GM18519 (cell line): ENCODE data around the gene PDAP1.
"Not testable (repeated sequence)": the region's sequence is repeated elsewhere in the genome, so short reads cannot be mapped to it uniquely, and the experiment has no call there.

ENCODE experiments used
- ATAC-seq: cut with Tn5 transposase; IDR thresholded peaks from one replicate; pipeline ENCODE4 v1.9.1; 2021; ENCODE audit warnings: mild to moderate bottlenecking, moderate library complexity; ENCODE audit not compliant: unreplicated experiment, low FRiP score

PDAP1 gene

GRCh38 chr7:99428972-99429566 lies 20.7 kb upstream of the PDAP1 start:
- ATAC-seq, result no peak

DNA sequence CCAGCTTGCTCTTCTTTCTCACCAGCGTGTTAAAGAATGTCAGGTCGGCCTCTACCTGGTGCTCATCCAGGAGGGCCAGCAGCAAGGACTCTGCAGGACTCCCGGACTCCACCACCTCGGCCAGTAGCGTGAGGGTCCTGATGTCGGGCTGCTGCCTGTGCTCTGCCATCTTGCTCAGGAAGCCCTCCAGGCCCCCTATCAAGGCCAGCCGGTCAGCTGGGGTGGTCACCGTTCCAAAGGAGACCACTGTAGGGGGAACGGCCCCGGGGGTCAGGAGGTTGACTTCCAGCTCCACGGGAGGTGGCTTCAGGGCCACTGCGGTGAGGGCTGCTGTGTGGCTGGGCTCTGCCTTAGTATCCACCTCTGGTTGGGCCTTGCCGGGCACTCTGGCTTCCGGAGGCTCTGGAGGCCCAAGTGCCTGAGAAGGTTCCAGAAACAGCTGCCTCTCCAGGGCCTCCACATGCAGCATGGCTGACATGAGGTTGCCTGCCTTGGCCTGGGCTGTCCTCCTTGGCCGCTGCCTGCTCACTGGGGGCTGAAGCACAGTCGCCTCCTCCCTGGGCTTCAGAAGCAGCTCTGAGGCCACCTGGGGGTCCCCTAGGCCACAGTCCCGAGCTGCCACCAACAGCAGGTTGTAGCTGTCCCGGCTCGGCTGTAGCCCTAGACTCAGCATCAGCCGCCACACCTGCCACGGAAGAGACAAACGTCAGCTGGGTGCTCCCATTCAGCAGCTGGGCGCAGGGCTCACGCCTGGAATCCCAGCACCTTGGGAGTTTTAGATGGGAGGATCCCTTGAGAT lies 16.7 kb upstream of the PDAP1 start:
- no peak for ATAC-seq

DNA sequence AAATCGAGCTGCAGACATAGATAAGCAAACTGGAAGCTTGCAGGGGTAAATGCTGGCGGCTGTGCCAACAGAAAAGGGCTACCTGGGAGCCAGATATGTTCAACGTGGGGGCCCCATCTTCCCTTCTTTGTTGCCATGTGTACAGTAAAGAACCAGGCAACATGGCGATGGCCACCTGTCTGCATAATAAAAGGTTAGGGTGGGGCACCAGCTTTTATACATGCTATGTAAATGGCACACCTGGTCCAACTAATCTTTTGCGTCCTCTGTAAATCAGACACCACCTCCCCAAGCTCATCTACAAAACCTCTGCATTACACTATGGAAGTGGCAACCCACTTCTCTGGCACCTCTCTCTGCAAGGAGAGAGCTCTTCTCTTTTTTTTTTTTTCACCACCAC lies 14.2 kb upstream of the PDAP1 start:
- ATAC-seq, result no peak

- ATAC-seq, result no peak
Measured at GRCh38 chr7:99422186-99422585, 13.8 kb upstream of the PDAP1 start.

DNA sequence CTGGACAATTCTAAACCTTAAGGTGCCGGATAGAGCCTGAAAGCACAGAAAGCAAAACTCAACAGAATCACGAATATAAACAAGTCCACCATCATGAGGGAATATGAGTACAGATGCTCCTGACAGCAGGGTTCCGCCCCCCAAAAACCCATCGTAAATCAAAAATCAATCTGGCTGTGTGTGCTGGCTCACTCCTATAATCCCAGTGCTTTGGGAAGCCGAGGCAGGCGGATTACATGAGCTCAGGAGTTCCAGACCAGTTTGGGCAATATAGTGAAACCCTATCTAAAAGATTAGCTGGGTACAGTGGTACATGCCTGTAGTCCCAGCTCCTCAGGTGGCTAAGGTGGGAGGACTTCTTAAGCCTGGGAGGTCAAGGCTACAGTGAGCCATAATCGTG lies 12.6 kb upstream of the PDAP1 start:
- ATAC-seq, result no peak

GRCh38 chr7:99420213-99420612 lies 11.8 kb upstream of the PDAP1 start:
- ATAC-seq, result no peak

- ATAC-seq, result no peak
Measured at GRCh38 chr7:99419323-99420021, 11.1 kb upstream of the PDAP1 start.

DNA sequence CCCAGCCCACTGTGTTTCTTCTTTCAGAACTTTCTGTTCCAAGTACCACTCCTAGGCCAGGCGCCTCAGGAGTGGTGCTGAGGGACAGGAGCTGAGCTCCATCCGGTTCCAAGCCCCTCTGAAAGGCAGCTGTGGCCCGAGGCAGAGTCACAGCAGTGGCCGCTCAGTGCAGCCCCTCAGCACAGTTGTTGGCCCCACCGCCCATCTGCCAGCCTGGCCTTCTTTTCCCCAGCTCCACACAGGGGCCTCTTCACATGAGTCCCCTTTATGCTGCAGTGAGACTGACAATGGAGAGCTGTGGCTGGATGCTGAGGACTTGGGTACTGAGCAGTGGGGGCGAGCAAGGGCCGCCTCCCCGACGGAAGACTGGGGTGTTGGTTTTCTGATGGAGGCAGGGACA lies 9.9 kb upstream of the PDAP1 start:
- no peak for ATAC-seq

- not testable (repeated sequence) for ATAC-seq
Measured at GRCh38 chr7:99415513-99416127, 7.2 kb upstream of the PDAP1 start.

DNA sequence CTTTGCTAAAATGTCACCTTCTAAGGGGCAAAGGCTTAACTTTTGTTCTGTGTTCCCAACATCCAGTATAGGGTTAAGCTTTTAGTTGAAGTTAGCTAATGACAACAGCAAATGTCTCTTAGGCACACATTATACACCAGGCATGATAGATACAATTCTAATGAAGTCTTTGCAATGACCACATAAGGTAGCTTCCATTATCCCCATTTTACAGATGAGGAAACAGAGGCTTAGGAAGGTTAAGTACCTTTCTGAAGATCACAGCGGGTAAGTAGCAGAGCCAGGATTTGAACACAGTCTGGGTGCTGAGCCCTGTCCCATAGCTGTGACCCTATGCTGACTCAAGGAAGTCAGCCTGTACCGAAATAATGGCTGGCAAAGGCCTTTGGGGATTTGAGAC lies 2.2 kb upstream of the PDAP1 start:
- no peak for ATAC-seq

GRCh38 chr7:99409806-99410205 lies 1.4 kb upstream of the PDAP1 start:
- ATAC-seq, result no peak

GRCh38 chr7:99409192-99409572 lies 785 bp upstream of the PDAP1 start:
- ATAC-seq, result no peak

DNA sequence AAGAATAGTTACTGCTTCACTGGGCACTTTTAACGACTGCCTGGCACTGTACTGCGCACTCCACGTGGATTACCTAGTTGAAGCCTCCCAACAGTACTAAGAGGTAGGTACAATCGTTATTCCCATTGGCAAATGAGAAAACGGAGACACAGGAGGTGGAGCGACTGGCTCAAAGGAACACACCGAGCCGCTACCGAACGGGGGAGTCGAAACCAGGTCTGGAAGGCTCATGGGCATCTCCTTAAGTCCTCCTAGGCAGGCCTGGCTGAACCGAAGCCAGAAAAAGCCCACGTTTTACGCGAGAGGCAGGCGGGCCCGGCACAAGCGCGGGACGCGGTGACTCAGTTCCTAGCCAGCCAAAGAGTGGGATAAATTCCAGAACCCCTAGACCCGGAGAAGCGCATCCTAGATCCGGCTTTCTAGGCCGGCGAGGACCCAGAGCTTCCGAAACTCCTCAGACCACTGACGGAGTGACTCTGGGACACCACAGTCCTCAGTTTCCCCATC lies 472 bp downstream of the PDAP1 start:
- ATAC-seq, result no peak

GRCh38 chr7:99406557-99406956 lies 1.8 kb downstream of the PDAP1 start:
- no peak for ATAC-seq

DNA sequence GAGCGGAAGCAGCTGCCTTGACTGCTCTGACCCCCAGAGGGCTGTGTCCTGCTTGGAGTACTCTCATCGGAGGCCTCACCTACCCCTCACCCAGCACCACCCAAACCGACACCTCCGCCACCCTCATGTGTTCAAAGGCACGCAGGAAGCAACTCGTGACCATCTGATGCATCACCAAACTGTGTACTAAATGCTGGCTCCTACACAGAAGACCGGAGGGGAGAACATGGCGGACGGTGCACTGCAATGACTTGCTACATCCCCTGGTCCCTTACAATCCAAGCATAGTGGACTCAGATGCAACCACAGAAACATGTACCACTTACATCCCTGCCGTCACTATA lies 3.4 kb downstream of the PDAP1 start:
- no peak for ATAC-seq

DNA sequence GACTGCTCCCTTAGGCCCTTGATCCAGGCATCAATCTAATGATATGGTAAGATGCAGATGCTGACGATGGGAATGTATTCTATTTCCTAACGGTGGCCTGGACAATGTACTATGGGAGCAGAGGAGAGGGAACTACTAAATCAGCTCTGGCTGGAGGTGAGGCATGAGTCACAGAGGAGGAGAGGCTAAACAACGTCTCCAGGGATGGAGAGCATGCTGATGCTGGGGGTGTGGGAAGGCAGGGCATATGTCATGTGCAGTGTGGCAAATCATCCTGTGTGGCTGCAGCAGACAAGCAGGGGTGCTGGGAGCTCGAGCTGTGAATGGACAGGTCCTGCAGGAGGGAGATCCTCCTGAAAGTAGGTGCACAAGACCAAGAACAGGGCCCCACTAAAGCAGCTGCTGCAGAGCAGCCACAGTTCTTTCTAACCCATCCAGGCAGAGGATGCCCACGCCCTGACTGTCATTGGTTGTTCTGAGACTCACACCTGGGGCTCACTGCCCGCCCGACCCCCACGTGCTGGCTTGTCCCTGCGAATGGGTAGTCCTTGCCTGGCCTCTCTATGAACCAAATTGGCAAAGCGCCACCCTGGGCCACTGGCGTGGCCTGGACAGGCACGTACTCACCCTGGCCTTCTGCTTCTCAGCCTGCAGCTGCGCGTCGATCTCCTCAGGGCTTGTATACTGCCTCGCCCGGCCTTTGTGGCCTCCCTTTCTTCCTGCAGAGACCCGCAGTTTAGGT lies 4.0 kb downstream of the PDAP1 start:
- no peak for ATAC-seq

DNA sequence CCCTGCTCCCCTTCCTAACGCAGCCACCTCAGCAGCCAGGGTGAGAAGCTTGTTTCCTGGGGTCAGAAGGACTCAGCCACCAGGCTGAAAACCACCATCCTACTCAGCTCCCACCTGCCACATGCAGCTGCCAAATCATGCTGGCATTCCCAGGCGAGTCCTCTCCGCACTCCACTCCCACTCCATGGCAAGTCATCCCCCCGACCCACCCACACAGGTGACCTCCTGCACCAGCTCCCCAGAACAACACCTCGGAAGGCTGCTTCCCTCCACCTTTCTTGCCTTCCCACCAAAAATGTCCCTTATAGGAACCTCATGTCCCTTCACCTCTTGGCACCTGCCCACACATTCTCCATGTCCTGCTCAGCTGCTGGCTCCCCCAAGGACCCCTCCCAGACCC lies 4.6 kb downstream of the PDAP1 start:
- ATAC-seq, result no peak

DNA sequence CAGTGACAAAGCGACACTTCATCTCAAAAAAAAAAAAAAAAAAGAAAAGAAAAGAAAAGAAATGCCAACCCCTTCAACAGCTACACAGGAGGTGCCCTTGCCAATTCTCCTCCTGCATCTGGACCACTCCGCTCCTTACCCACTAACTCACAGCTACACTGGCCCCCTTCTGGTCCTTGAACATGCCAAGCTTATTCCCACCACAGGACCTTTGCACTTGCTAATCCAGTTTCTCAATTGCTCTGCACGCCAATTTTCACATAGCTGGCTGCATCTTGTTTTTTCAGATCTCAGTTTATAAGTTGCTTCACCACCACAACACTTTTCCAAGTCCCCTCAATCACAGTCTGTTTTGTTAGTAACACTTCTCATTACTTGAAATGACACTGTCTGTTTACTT lies 5.5 kb downstream of the PDAP1 start:
- no peak for ATAC-seq

DNA sequence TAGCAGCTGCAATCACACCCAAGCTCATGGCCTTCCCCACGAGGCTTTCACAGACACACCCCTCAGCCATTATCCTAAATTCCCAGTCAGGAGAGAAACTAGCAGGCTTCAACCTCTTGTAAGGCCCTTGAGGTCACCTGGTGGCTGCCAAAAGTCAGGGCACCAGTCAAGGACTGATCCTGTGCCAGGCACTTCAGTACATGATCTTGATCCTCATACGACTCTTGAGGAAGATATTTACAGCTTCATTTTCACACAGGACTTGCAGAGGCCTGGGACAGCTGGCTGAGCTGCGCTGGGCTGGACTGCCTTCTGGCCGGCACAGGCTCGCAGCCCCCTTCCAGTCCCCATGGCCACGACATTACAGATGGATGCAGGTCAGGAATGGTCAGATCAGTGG lies 8.8 kb downstream of the PDAP1 start:
- ATAC-seq, result no peak

DNA sequence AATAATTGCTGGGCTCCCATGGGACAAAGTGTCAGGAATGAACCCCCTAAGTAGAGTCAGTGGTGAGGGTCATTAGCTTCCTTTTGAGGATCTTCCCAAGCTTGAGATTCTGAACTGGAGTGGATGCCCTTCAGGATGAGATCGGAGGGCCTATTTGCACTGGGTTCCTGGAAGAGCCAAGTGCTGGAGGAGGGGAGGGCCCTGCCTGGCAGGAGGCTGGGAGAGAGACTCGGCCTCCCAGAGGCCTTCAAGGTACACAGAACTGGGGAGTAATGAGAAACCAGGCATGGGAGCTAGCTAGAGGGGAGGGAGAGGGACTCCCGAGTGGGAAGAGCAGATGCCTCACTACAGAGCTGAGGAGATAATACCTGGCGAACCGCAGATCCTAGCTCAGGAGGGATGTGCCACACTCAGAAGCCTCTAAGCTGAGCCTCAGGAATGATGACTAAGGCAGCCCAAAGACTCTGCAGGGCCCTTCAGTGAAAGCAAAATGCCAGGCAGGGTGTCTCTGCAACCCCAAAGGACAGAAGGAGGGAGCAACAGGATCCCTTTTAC lies 9.4 kb downstream of the PDAP1 start:
- no peak for ATAC-seq
